Measurements from ENCODE around the gene PLEKHA7. TPM values are rescaled to one million over a fixed set of nuclear protein-coding genes. Genes with fewer than 3 reads are reported as not detected.

PLEKHA7 gene
- polyA plus RNA-seq, 1 of the 3 experiments (the other 2 are of a cell fraction), result 0.12 TPM

GRCh38 chr11:16853266-16853665 is 160.9 kb downstream of the PLEKHA7 start:
- WGBS (ENCODE audit: low lambda C conversion rate), result 65% methylated on average over 1 of the region's 1 CpG
- Histone ChIP-seq H3K4me3 (ENCODE audit: low read depth in 2 of 2, low read length in 1 of 2) (no peak overlapping the region), H2AFZ (ENCODE audit: low read depth) (no peak overlapping the region), H3K9me2 (no peaks in the 10 kb centered on the region), H3K9ac (no peak overlapping the region), H3K9me3 (no peaks in the 10 kb centered on the region), H4K20me1 (ENCODE audit: insufficient read depth) (no peaks in the 10 kb centered on the region), H3K4me2 (no peak overlapping the region), H3K36me3 (replicated peaks in 1 of 2; ENCODE audit: control insufficient read depth in 1 of 2, insufficient read depth in 2 of 2, low read length in 1 of 2) (no peaks in the 10 kb centered on the region), H3K27ac (ENCODE audit: low read depth in 2 of 2, low read length in 1 of 2) (no peak overlapping the region), H3F3A (replicated peaks; ENCODE audit: insufficient read depth) (no peaks in the 10 kb centered on the region), H3K4me1 (ENCODE audit: control insufficient read depth in 1 of 2, insufficient read depth in 2 of 2, low read depth in 1 of 2, low read length in 1 of 2) (peaks cover 0 to 17% of the 10 kb centered on the region in 2 experiments; a peak in 1 of 4 replicates), H3K27me3 (ENCODE audit: insufficient read depth) (no peaks in the 10 kb centered on the region; the same call in 1 of the 2 replicates), H3K79me2 (ENCODE audit: insufficient read depth) (no peaks in the 10 kb centered on the region)
- TF ChIP-seq REST (IDR thresholded peaks at IDR 0.05; ENCODE audit: low read depth, low read length), result no peak
- TF ChIP-seq FOXM1 (IDR thresholded peaks at IDR 0.05; ENCODE audit: low read depth), result no peak
- no peak for TF ChIP-seq RFX5 (IDR thresholded peaks at IDR 0.05; ENCODE audit: low read length)
- TF ChIP-seq MAX (IDR thresholded peaks at IDR 0.05; ENCODE audit: low read depth), result no peak
- no peak for TF ChIP-seq FOSL2 (IDR thresholded peaks at IDR 0.05; ENCODE audit: borderline replicate concordance, low read depth)
- TF ChIP-seq FOXJ3 (CRISPR knock-in tag; IDR thresholded peaks at IDR 0.05), result no peak
- ChIA-PET POLR2A (no interaction called here), CTCF (interaction anchor here (0.9 to 1.1 kb wide), 2 partner anchors 68 to 92 kb away, joined by 3 read pairs; no protein-coding TSS in a partner anchor)
- no peak for DNase-seq

- Histone ChIP-seq H3K79me2 (ENCODE audit: insufficient read depth) (no peaks in the 10 kb centered on the region), H3K4me1 (ENCODE audit: control insufficient read depth in 1 of 2, insufficient read depth in 2 of 2, low read depth in 1 of 2, low read length in 1 of 2) (no peaks in the 10 kb centered on the region), H3K9me2 (no peaks in the 10 kb centered on the region), H4K20me1 (ENCODE audit: insufficient read depth) (no peaks in the 10 kb centered on the region), H3F3A (replicated peaks; ENCODE audit: insufficient read depth) (no peaks in the 10 kb centered on the region), H3K27me3 (ENCODE audit: insufficient read depth) (no peaks in the 10 kb centered on the region; the same call in 1 of the 2 replicates), H3K9me3 (no peaks in the 10 kb centered on the region), H3K36me3 (replicated peaks in 1 of 2; ENCODE audit: control insufficient read depth in 1 of 2, insufficient read depth in 2 of 2, low read length in 1 of 2) (no peaks in the 10 kb centered on the region), H3K27ac (ENCODE audit: low read depth in 2 of 2, low read length in 1 of 2) (no peak overlapping the region), H3K4me2 (no peak overlapping the region), H3K9ac (no peak overlapping the region), H3K4me3 (ENCODE audit: low read depth in 2 of 2, low read length in 1 of 2) (no peak overlapping the region), H2AFZ (ENCODE audit: low read depth) (no peak overlapping the region)
- POLR2A ChIA-PET, result no interaction called here
- no peak for TF ChIP-seq RAD21 (IDR thresholded peaks at IDR 0.05; ENCODE audit: low read length)
- WGBS (ENCODE audit: low lambda C conversion rate), result 61% methylated on average over 2 of the region's 2 CpGs
- CTCF ChIA-PET, result no interaction called here
- DNase-seq, result no peak
Observed at GRCh38 chr11:16846305-16846704, 167.9 kb downstream of the PLEKHA7 start.

- no peak overlapping the region for H3K9ac ChIP-seq
- no peaks in the 10 kb centered on the region for H4K20me1 ChIP-seq (ENCODE audit: insufficient read depth)
- ChIA-PET POLR2A (no interaction called here), CTCF (no interaction called here)
- H3F3A ChIP-seq (replicated peaks; ENCODE audit: insufficient read depth), result no peaks in the 10 kb centered on the region
- no peak overlapping the region for H3K4me3 ChIP-seq (ENCODE audit: low read depth in 2 of 2, low read length in 1 of 2)
- H3K9me2 ChIP-seq, result no peaks in the 10 kb centered on the region
- no peaks in the 10 kb centered on the region for H3K27me3 ChIP-seq (ENCODE audit: insufficient read depth)
- no peaks in the 10 kb centered on the region for H3K79me2 ChIP-seq (ENCODE audit: insufficient read depth)
- no peak for DNase-seq
- TF ChIP-seq USF2 (IDR thresholded peaks at IDR 0.05; ENCODE audit: borderline replicate concordance, low read depth, low read length) (no peak), CHD2 (IDR thresholded peaks at IDR 0.05; ENCODE audit: low read length, partially characterized antibody) (no peak), FOXM1 (IDR thresholded peaks at IDR 0.05; ENCODE audit: low read depth) (no peak), ELF1 (IDR thresholded peaks at IDR 0.05) (no peak), POLR2AphosphoS5 (IDR thresholded peaks at IDR 0.05; ENCODE audit: low read depth, low read length) (no peak)
- no peaks in the 10 kb centered on the region for H3K36me3 ChIP-seq (replicated peaks in 1 of 2; ENCODE audit: control insufficient read depth in 1 of 2, insufficient read depth in 2 of 2, low read length in 1 of 2)
- no peak overlapping the region for H3K4me2 ChIP-seq
- H3K4me1 ChIP-seq (ENCODE audit: control insufficient read depth in 1 of 2, insufficient read depth in 2 of 2, low read depth in 1 of 2, low read length in 1 of 2), result no peaks in the 10 kb centered on the region
- H3K27ac ChIP-seq (ENCODE audit: low read depth in 2 of 2, low read length in 1 of 2), result no peak overlapping the region
- H3K9me3 ChIP-seq, result no peaks in the 10 kb centered on the region
- 83% methylated on average over 1 of the region's 1 CpG for WGBS (ENCODE audit: low lambda C conversion rate)
- no peak overlapping the region for H2AFZ ChIP-seq (ENCODE audit: low read depth)
Observed at GRCh38 chr11:16844268-16844771, 169.9 kb downstream of the PLEKHA7 start.
